Esophagus squamous epithelium (tissue), 4 donors: Measurements from ENCODE around the gene MSH6.

Experiments used
- CTCF ChIP-seq, 6 experiments: fragments of 450-650 bp in 4 of 6; fragments of 200-600 bp in 2 of 6; sonication (generic) in 2 of 6; IDR thresholded peaks; one replicate each; pipeline ENCODE4 v1.5.1; 2016 to 2019; ENCODE audit warnings: antibody characterized with exemption in 6 of 6, mild to moderate bottlenecking in 4 of 6, moderate library complexity in 4 of 6
- POLR2A ChIP-seq, 4 donors: fragments of 450-650 bp; IDR thresholded peaks; one replicate each; pipeline ENCODE4 v1.6.1; 2017; ENCODE audit warnings: antibody characterized with exemption in 4 of 4, mild to moderate bottlenecking in 4 of 4, moderate library complexity in 3 of 4

- no peak for TF ChIP-seq CTCF (IDR thresholded peaks at IDR 0.05)
- TF ChIP-seq POLR2A (IDR thresholded peaks at IDR 0.05): no peak
Measured at GRCh38 chr2:47803770-47804169, 20.8 kb downstream of the MSH6 start.
